Astrocyte of the cerebellum (primary cell): Measurements from ENCODE around the gene ART1.

Source experiments
- DNase-seq: peaks from one replicate; pipeline ENCODE4 v3.0.0-alpha.2; 2011; ENCODE audit warnings: low read depth
- H3K4me3 ChIP-seq: 2 replicates; pipeline ENCODE4 v1.5.1; 2011; ENCODE audit warnings: mild to moderate bottlenecking, low read depth, low read length, moderate library complexity
- CTCF ChIP-seq: IDR thresholded peaks from 2 replicates; pipeline ENCODE4 v1.5.1; 2012; ENCODE audit warnings: low read length, low read depth, moderate library complexity, mild to moderate bottlenecking; ENCODE audit errors: missing control alignments
- in situ Hi-C: cut with HindIII; loops from 2 replicates; pipeline ENCODE4 v1.10.0; 2017; ENCODE audit warnings: low sequenced_read_pairs

ART1 gene

GRCh38 chr11:3700410-3700809 is 55.5 kb downstream of the ART1 start:
- no peak overlapping the region for H3K4me3 ChIP-seq
- in situ Hi-C loops, result no loop called here
- DNase-seq, result no peak
- no peak for TF ChIP-seq CTCF

DNA sequence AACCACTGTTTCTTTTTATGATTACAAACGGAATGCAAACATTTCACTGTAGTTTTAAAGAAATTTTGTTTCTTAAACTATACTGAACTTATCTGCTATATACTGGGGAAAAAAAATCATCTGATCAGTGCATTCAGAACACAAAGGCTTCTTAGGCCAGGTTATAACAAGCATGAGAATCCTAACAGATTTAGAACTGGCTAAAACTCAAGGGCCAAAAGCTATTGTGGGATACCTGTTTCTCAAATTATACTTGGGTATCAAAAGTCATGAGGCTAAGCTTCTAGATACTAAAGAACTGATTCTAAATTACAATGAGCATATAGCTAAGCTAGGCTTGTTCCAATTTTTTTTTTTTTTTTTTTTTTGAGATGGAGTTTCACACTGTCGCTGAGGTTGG is 56.0 kb downstream of the ART1 start:
- DNase-seq, result no peak
- in situ Hi-C loops, result no loop called here
- no peak for TF ChIP-seq CTCF
- no peak overlapping the region for H3K4me3 ChIP-seq

DNA sequence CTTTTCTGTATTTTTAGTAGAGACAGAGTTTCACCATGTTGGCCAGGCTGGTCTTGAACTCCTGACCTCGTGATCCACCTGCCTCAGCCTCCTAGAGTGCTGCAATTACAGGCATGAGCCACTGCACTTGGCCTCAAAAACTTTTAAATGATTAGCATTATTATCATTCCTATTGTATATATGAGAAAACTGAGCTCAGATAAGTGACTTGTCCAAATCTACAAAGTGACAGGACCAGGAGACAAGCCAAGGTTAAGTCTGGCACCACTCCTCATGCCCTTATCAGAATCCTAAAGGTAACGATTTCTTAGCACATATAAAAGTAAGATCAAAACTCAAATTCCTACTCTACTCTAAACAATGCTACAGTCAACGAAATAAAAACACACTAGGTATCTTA is 58.5 kb downstream of the ART1 start:
- no peak for DNase-seq
- H3K4me3 ChIP-seq, result no peak overlapping the region
- in situ Hi-C loops, result no loop called here
- no peak for TF ChIP-seq CTCF

- H3K4me3 ChIP-seq, result no peak overlapping the region
- no peak for TF ChIP-seq CTCF
- in situ Hi-C loops, result no loop called here
- no peak for DNase-seq
These were observed 62.2 kb downstream of the ART1 start for GRCh38 chr11:3707176-3707575.

- H3K4me3 ChIP-seq, result no peak overlapping the region
- DNase-seq, result peak; percentile 80
- in situ Hi-C loops, result loop anchor here (5.0 kb wide), 1 partner anchor 72 kb away; no protein-coding TSS in a partner anchor
- TF ChIP-seq CTCF, result no peak
These were observed 65.0 kb downstream of the ART1 start for GRCh38 chr11:3709977-3710376.

- DNase-seq, result peak; percentile 12
- no peak for TF ChIP-seq CTCF
- H3K4me3 ChIP-seq, result no peak overlapping the region
- in situ Hi-C loops, result loop anchor here (5.0 kb wide), 1 partner anchor 72 kb away; no protein-coding TSS in a partner anchor
These were observed 65.7 kb downstream of the ART1 start for GRCh38 chr11:3710485-3711259.

DNA sequence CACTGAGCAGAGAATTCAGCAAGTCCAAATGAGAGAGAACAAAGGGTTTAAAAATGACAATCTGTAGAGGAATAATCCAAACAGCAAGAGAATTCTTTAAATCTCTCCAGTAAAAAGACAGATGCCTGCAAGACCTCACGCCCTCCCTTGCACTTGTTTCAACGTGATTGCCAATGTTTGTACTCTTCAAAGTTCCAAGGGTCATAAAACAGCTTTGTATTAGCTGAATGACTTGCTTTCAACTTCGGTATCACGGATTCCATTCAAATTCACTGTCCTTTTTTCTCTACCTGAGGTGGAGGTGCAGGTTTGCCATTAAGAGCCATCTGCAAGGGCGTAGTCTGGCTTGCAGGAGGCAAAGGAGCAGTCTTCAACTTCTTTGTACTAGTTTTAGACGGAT is 67.3 kb downstream of the ART1 start:
- TF ChIP-seq CTCF, result no peak

More for the DNA sequence above, 67.3 kb downstream of the ART1 start:
- DNase-seq, result no peak
- no peak overlapping the region for H3K4me3 ChIP-seq
- in situ Hi-C loops, result loop anchor here (5.0 kb wide), 1 partner anchor 70 kb away; no protein-coding TSS in a partner anchor
